Germinal center (tissue), 1 donor: ENCODE data around the gene ACTR3.

Source experiments
- DNase-seq: peaks from one replicate; pipeline ENCODE4 v3.0.0; 2012; ENCODE audit warnings: mixed read lengths, low spot score

The ACTR3 gene

DNA sequence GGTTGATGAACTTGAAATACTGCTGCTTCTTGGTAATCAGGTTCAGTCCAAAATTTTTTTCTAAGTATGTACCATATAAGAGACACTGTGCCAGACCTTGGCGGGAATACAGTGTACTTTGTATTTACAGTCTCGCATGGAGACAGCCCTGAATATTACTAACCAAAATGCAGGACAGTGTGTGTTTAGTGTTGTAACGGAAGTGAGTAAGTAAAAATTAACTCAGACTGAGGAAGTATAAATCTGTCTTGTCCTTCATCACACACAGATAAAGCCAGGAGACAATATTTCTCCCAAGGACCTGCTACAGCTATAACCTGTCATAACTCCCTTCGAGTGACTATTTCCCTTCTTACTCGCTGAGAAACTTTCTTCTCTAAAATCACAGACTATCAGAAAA lies 76.9 kb downstream of the ACTR3 start:
- DNase-seq, result no peak

DNA sequence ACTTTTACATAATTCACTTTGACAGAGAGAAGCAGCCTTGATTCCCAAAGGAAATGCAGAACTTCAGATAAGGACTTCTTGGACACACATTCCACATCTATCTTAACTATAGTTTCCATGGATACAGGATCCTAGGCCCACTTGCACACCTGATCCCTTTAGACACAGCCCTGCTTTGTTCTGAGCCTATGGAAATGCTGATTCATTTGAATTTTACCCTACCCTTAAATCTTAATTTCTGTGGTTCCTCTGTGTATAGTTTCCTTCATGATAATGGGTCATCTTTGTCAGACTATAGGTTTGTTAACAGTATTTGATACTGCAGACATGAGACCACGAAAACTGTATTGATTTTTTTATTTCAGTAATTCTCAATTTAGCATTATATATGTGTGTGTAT lies 77.4 kb downstream of the ACTR3 start:
- no peak for DNase-seq

DNA sequence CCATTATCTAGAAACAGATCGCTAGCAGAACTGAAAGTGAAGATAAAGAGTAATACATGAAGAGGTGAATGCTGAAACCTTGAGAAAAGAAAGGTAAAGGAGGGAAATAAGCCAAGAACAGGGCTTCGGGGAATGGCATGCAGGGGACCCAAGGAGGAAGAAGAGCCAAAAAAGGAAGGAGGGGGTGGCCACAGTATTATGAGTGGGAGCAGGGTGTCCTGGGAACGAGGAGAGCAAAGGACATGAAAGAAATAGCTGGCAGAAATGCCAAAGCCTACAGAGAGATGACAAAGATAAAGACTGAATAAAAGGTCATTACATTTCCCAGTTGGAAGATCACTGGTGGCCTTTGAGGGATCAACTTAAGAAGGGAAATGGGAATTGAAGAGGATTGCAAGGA lies 82.9 kb downstream of the ACTR3 start:
- no peak for DNase-seq

DNA sequence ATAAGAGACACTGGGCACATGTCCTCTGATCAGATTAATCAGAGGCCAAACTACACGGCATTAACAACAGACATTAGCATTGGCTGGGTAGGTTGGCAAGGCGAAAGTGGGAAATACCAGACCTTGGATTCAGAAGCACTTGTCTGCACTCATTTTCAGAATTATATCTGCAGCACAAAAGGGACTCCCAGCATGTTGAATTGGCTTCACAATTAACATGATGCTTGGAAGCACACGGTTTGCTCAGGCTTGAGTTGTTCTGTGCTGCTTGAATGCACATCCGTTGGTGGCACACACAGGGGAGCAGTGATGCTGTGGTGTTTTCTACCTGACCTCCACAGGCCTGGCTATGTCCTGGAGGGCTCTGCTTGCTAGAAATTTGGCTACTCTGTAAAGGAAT lies 83.9 kb downstream of the ACTR3 start:
- no peak for DNase-seq

DNA sequence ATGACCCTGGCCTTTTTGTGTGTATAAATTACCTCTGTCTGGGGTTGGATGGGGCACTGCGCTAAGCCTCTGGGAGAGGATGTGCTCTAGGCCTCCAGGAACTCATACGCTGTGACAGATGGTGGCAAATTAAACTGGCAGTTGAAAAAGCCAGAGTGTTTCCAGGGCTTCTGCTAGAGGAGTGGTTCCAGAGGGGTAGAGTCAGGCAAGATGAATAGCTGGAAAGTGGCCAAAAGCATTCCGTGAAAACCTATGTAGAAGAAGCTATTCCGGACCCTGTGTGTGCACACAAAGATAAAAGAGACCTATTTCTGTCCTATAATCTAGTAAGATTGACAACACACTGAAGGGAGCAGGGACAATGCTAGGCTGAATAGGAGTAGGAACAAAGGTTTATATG lies 84.8 kb downstream of the ACTR3 start:
- DNase-seq, result no peak

DNA sequence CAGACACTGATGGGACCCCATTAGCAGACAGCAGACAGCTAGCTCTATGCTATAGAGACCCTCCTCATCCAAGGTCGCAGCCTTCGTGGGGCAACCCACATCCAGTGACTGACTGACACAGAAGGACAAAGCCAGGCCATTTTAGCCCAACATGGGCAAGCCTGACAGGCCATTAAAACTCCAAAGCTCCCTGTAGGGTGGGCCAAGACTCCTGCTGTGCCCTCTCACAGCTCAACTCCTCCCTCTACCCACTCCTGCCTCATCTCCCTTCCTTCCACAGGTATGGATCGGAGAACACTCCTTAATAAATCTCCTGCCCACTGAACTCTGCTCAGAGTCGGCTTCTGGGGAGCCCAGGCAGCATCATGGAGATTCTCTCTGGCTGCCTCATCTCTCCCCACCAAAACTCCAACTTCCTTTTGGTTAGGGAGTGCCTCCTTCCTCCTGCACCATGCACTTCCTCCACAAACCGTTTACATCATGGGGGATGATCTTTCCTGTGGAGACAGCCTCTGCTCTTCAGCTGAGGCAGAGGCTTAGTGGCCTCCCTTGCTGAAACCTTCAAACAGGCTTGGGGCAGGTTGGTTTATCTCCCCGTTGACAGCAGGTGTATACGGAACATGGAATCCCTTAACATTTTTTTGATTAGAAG lies 86.5 kb downstream of the ACTR3 start:
- no peak for DNase-seq

DNA sequence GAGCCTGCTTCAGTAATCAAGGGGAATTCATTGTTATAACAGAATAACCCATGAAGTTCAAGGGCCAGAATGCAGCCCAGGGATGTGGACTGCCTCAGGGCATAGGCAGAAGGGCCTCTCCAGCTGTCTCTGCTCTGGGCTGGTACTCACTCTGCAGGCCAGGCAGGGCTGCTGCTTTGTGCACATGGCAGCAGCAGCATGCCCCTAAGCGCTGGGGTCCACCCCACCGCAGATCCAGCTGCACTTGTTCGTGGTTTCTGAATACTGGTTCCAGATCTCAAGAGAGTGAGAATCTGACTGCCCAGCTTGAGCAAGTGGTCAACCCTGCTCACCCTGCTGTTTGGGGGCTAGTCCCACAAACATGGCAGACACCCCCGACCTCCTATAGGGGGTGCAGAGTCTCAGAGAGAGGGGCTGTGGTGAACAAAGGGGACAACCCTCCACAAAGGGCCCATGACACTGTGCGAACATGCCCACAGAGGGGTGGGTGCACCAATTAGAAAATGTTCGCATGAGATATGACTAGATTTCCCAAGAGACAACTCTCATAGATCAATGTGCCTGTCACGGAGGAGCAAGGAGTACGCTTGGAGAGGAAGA lies 87.3 kb downstream of the ACTR3 start:
- no peak for DNase-seq

DNA sequence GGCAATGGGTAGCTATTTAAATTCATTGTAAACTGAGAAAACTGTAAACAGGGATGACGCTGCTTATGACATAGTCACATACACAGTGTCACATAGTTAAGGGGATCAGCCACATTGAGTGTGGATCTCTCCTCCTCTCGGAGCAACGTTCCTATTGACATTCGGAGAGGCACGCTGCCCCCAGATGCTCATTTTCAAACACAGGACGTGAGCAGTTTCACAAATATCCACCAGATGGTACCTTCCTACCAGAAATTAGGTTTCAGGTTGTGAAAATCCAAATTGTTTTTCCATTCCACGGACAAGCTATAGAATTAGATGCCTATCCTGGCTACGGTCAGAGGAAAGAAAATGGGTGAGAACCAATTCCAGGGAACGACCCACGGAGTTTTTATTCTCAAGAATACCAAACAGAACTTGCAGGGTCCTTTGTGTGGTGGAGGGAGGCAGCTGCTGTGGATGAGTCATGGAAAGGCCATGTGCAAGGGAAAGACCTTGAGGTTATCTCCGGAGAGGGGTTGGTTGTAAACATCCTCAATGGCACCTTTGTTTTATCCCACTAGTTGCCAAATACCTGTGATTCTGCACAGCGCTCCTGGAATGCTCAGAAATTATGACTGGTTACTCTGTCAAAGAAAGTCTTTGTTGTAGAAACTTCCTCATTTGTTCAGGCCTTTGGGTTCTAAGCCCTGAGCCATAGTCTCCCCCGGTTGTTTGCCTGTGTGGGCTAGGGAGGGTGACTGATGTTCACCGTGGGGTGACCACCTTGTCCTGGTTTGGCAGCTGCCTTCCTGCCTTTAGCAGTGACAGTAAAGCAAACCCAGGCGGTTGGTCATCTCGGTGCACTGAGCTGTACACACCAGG lies 88.0 kb downstream of the ACTR3 start:
- peak; percentile 31 for DNase-seq

DNA sequence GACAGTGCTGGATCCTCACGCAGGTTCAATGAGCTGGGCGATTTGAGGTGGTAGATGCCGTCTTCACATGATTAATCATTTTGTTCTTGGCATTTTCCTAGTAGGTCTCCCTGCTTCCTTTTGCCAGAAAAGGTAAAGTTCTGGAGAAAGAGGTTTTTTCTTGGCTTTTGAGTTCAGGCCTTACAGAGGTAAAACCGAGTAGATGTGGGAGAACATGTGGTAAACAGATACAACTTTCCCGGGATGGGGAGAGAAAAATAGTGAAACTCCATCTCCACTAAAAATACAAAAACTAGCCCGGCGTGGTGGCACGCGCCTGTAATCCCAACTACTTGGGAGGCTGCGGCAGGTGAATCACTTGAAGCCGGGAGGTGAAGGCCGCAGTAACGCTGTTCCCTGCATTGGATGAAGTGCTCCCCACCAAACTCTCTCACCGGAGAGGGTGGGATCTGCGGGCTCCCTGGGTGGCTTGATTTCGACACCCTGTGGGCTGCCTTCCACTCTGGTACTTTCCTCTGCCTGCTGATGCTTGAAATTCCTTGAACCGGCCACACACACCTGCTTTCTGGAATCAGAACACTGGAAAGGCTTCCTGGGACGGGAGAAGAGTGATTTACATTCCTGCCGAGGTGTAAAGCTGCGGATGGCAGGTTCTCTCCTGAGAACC lies 88.8 kb downstream of the ACTR3 start:
- no peak for DNase-seq

DNA sequence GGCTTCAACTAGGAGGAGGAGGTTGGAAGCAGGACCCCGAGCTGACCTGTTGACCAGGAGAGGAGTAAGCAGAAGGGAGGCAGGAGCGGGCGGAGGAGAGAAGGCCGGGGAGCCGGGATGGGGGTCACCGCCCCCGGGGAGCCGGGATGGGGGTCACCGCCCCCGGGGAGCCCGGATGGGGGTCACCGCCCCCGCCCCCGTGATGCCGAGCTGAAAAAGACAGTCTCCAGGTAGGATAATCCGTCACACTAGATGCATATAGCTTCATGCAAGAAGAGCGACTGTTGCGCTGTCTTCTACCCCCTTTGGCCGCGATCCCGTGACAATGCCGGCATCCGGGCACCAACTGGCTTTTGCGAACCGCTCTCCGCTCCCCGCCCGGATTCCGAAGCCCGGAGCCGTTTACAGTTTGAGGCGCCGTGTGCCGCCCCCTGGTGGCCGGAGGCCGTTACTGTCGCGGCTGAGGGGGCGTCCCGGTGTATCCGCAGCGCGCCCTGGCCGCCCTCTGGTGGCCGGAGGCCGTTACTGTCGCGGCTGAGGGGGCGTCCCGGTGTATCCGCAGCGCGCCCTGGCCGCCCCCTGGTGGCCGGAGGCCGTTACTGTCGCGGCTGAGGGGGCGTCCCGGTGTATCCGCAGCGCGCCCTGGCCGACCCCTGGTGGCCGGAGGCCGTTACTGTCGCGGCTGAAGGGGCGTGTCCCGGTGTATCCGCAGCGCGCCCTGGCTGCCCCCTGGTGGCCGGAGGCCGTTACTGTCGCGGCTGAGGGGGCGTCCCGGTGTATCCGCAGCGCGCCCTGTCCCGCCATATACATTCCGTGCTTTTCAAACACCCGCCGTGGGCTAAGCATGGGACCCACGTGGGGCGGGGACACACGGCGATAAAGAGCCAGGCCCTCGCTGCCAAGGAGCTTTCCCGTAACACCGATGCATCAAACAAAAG lies 89.6 kb downstream of the ACTR3 start:
- DNase-seq, result peak; percentile 62

DNA sequence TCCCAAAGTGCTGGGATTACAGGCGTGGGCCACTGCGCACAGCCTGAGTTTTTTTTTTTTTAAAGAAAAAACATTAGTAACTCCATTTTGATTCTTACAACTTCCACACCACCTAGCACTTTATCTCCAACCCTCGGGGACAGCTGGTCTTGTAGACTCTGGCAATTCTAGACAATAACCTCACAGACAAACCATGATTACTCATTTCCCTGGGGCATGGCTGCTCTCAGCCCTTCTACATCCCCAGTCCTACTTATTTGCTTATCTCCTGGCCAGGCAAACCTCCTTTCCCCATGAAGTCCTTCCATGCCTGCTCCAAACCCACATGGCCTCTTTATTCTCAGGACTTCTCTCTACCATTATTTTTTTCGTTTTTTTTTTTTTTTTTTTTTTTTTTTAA lies 91.1 kb downstream of the ACTR3 start:
- no peak for DNase-seq

DNA sequence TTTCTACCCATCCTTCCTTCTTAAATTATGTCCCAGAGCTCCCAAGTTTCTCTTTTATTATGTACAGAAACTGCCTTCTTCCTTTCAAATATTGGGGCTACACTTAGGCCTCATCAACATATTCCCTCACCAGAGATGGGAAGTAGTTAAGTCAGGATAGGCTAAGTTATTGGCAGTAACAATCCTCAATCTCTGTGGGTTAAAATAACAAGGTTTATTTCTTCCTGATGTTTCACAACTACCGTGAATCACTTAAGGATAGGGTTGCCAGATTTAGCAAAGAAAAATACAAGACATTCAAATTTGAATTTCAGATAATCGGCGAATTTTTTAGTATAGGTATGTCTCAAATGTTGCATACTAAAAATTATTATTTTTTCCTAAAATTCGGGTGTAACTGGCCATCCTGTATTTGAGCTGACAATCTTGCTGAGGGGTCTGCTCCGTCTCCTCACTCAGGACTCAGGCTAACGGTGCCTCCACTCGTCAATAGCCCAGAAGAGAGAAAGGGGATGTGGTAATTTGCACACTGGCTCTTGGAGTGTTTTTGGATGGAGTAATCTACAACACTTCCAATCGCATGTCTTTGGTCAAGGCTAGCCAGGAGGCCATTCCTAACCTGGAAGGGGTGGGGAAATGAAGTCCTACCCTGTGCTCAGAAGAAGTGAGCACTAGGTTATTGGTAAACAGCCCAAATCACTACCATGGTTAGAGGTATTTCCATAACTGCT lies 91.7 kb downstream of the ACTR3 start:
- DNase-seq, result no peak

DNA sequence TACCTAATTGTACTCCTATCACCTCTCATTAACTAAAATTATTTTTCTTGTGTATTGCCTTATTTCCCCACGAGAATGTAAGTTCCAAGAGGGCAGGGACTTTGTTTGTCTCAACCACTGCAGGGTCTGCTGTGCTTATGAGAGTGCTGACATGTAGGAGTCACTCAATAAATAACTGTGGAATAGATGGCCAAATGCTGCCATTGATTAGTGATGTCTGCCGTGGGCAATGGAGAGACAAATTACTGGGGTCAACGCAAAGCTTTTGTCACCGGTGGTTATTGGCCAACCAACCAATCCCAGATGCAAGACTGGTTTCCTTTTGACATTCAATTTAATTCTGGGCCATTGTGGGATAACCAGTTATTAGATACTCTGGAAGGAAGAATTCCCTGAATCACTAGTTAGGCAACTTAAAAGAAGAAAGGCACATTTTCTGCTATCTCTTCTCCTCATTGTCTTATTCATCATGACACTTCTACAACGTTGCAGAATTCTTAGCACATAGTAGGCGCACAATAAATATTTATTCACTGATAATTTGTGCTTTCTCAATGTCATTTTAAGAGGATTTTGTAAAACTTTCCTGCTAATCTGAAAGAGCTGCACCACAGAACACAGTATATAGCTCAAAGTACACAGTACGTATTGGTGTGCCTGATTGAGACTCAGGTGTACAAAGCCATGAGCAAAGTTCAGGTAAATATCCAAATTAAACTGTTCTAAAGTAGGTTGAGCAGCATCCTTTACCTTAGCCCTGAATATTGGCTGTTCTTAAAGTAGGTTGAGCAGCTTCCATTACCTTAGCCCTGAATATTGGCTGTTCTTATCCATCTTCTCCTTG lies 95.9 kb downstream of the ACTR3 start:
- DNase-seq, result no peak

DNA sequence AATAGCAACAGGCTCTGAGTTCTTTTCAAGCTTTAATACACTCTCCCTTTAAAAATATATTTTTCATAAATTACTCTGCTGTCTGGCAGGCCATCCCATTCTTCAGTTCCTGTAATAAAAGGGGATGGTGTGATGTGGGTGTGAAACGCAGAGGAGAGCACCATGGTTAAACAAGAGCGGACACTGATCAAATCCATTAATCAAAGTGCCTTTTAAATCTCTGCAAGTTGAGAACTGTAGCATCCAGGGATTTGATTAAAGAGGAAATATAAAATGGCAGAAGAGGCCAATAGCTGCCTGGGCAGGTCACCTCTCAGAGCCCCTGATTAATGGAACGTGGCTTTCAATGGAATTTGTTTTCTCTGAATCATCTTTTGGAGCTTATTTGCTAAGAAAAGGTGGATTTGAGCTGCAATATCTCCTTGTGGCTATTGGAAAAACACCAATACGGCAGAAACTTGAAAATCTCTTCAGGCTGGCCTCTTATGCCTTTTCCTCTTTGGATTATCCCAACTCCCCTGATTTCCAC lies 96.9 kb downstream of the ACTR3 start:
- no peak for DNase-seq

DNA sequence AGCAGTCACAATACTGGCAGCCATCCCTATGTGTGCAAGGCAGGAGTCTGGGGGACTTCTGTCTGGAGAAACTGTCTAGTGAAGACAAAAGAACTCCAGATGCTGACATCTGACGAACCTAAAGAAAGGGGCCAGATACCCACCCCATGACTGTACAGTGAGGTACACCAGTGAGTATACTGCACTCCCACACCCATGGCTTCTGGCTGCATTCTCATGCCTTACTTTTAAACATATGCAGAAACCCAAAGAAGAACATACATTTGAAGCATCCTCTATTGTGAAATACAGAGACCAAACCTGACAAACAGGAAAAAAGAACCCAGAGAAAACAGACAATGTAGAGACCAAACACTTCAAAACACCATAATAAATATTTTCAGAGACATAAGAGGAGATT lies 102.2 kb downstream of the ACTR3 start:
- no peak for DNase-seq

DNA sequence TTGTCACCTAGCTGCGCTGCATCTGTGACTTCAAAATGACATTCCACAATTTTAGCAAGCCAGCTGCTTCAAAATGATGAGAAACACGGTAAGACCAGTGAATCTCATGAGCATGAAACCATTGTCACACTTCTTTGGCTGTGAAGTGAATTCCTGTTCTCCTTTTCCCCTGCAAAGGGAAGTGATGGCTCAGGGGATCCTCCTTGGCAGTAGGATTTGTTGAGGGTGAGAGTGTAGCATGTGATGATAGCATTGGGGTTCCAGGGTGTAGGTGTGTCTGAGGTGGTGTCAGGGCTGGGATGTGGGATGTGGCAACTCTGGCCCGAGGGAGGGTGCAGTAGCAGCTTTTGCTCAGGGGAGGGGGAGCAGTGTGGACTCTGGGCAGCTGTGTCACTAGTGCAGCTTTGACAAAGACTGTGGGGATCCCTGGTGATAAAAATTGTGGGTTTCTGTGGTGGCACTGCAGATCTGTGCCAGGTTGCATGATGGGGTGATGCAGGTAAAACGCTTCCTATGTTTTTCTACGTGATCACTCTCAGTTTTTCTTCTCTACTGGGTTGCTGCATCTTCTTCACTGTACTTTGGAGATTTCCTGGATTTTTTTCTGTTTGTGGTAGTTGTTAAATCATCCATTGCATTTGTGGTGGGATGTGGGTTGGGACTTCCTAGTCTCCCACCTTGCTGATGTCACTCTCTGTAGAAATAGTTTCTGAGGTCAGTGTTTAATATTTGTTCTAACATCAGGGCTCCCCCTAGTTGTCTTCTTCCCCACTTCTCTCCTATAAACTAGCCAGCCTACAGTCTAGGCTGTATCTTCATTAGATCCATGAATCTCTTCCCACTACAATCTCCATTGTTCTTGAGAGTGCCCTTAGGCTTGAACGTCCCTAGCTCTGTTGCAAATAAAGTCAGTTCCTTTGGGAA lies 107.0 kb downstream of the ACTR3 start:
- DNase-seq, result no peak

DNA sequence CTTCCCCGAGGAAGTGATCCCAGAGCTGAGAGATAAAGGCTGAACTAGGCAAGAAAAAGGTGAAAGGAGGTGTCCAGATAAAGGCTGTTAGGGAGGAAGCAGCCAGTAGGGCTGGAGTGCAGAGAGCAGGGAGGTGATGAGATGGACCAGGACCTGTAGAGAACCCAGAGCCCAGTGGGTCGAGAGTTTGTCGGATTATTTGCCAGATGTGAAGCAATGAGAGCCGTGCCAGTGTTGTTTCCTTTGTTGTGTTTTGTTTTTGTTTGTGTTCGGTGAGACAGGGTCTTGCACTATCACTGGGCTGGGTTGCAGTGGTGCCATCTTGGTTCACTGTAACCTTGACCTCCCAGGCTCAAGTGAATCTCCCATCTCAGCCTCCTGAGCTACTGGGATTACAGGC lies 111.3 kb downstream of the ACTR3 start:
- no peak for DNase-seq

DNA sequence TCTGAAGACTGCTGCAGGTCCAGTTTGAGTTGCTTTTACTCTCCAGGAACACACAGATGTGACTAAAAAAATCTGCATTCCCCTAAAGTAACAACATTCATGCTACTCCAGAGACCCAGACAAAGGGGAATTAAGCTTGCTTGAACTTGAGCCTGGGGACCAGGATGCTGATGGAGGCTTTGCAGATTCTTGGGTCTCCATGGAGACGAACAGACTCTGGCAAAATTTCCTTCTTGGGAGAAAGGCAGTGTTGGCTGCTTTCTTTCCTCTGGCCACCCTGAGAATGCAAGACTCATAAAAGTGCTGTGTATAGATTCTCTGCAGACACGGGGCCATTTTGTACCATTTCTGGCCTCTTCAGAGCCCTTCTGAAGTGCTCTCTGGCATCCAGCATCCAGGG lies 112.0 kb downstream of the ACTR3 start:
- DNase-seq, result no peak
